K562 (cell line): ENCODE results near the gene SNRNP70. TPM values are rescaled to one million over a fixed set of nuclear protein-coding genes. Genes with fewer than 3 reads are reported as not detected.

Source experiments
- HDAC3 ChIP-seq: fragments of 450-650 bp; IDR thresholded peaks from 2 replicates; pipeline ENCODE4 v1.6.1; 2018; ENCODE audit warnings: borderline replicate concordance, mild to moderate bottlenecking, moderate library complexity; ENCODE audit not compliant: partially characterized antibody
- L3MBTL2 ChIP-seq: fragments of 450-650 bp; IDR thresholded peaks from 2 replicates; pipeline ENCODE4 v1.6.1; 2016; ENCODE audit warnings: mild to moderate bottlenecking, moderate library complexity
- MAX ChIP-seq: sonication (generic); formaldehyde crosslinking; IDR thresholded peaks from 2 replicates; pipeline ENCODE4 v1.9.0; 2022; ENCODE audit warnings: mild to moderate bottlenecking, missing genetic modification reagents
- MXI1 ChIP-seq: IDR thresholded peaks from 2 replicates; pipeline ENCODE4 v1.6.1; 2011; ENCODE audit warnings: low read depth, mild to moderate bottlenecking, improper control_type of control experiment, low read length
- PHF21A ChIP-seq: fragments of 450-650 bp; IDR thresholded peaks from 2 replicates; pipeline ENCODE4 v1.6.1; 2017; ENCODE audit warnings: low read depth, borderline replicate concordance
- TGIF2 ChIP-seq: sonication (generic); formaldehyde crosslinking; IDR thresholded peaks from 2 replicates; pipeline ENCODE4 v1.8.1; 2022; ENCODE audit warnings: mild to moderate bottlenecking, missing genetic modification reagents, moderate library complexity
- TSC22D4 ChIP-seq: fragments of 450-650 bp; IDR thresholded peaks from 2 replicates; pipeline ENCODE4 v1.6.1; 2016; ENCODE audit warnings: missing genetic modification characterization, missing biosample characterization, control low read depth
- TSHZ1 ChIP-seq: fragments of 250-450 bp; sonication (Bioruptor Pico); IDR thresholded peaks from 2 replicates; pipeline ENCODE4 v1.4.0; 2020; ENCODE audit warnings: mild to moderate bottlenecking, moderate library complexity
- ZBTB8A ChIP-seq: fragments of 450-650 bp; IDR thresholded peaks from 2 replicates; pipeline ENCODE4 v1.6.1; 2018; ENCODE audit warnings: mild to moderate bottlenecking, moderate library complexity; ENCODE audit not compliant: partially characterized antibody
- ZKSCAN1 ChIP-seq: fragments of 150-350 bp; IDR thresholded peaks from 2 replicates; pipeline ENCODE4 v1.6.1; 2016; ENCODE audit warnings: low read depth, low read length
- polyA plus RNA-seq, 8 experiments: library from polyadenylated mRNA; depleted of rRNA in 4 of 8; stranded (reverse) in 5 of 8; unstranded in 3 of 8; fragments of >200 nt; fragmentation: Nextera tagmentation in 2 of 8; fragmentation: Illumina TruSeq in 1 of 8; extraction: Ambion mirVana in 2 of 8; extraction: Trizol in 1 of 8; gene quantifications; 2 replicates each; pipeline versions ENCODE4 v1.2.1 to v1.2.3, GENCODE V29; 2011 to 2014; ENCODE audit warnings: inconsistent platforms in 1 of 8, missing spikeins in 1 of 8
- total RNA-seq, 7 experiments: library from RNA; depleted of rRNA in 6 of 7; stranded (reverse); fragments of >200 nt in 6 of 7; fragmentation: Illumina TruSeq in 2 of 7; extraction: Trizol in 2 of 7; gene quantifications; 2 replicates each; pipeline versions ENCODE4 v1.2.1 to v1.2.3, GENCODE V29; 2011 to 2021; ENCODE audit warnings: low replicate concordance in 1 of 7
- TF ChIP-seq, protein P1 (sequence below), 2 experiments: fragments of 450-650 bp in 1 of 2; IDR thresholded peaks; 2 replicates each; pipeline ENCODE4 v1.6.1; 2011 to 2017; ENCODE audit warnings: low read depth in 2 of 2, antibody characterized with exemption in 1 of 2, borderline replicate concordance in 1 of 2, low read length in 1 of 2, mild to moderate bottlenecking in 1 of 2, mixed read lengths in 1 of 2; ENCODE audit not compliant: control insufficient read depth in 1 of 2
- TF ChIP-seq, protein P2 (sequence below): IDR thresholded peaks from 2 replicates; pipeline ENCODE4 v1.6.1; 2016; ENCODE audit warnings: missing genetic modification characterization, missing compliant biosample characterization
- TF ChIP-seq, protein P3 (sequence below): IDR thresholded peaks from 2 replicates; pipeline ENCODE4 v1.6.1; 2014; ENCODE audit warnings: antibody characterized with exemption
- TF ChIP-seq, protein P4 (sequence below): sonication (generic); formaldehyde crosslinking; IDR thresholded peaks from 2 replicates; pipeline ENCODE4 v1.8.1; 2023; ENCODE audit warnings: mild to moderate bottlenecking, missing genetic modification reagents

Gene SNRNP70
- total and polyA plus RNA-seq, 9 of the 15 experiments (the other 6 are each of a cell fraction or from before 2014, with no cell fraction given): 2.8 to 496 (median 136) TPM

DNA sequence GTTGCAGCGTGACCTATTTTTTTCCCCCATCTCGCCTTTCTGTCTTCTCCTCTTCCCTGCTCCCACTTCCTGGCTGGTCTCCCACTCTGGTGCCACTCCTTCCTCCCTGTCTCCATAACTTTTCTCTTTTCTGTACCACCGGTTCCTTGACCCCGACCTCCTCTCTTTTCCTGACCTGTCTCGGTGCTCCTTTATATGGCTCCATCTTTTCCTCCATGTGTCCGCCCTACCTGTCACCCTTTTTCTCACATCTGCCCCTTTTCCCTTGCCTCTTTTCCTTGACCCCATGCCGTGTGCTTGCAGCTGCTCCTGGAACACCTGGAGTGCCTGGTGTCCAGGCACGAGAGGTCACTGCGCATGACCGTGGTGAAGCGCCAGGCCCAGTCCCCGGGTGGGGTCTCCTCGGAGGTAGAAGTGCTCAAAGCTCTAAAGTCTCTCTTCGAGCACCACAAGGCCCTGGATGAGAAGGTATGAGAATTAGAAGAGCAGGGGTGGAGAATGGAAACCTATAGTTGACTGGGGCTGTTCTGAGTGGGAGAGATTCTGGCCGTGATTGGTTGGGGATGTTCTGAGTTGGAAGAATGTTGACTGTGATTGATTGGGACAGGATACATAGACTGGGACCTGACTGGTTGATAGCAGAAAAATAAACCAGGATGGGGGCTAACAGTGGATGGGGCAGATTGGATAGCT lies 43.4 kb downstream of the SNRNP70 start (continued):
- TF ChIP-seq TSHZ1 (CRISPR knock-in tag) (no peak), ZKSCAN1 (no peak), PHF21A (peak; percentile 79; the same call in 1 of the 2 replicates), ZBTB8A (no peak), TGIF2 (CRISPR knock-in tag) (no peak), L3MBTL2 (no peak), TSC22D4 (tag) (no peak), MAX (CRISPR knock-in tag) (peak; percentile 18; the same call in 1 of the 2 replicates), MXI1 (no peak), HDAC3 (no peak)
- TF ChIP-seq, protein P1, sequence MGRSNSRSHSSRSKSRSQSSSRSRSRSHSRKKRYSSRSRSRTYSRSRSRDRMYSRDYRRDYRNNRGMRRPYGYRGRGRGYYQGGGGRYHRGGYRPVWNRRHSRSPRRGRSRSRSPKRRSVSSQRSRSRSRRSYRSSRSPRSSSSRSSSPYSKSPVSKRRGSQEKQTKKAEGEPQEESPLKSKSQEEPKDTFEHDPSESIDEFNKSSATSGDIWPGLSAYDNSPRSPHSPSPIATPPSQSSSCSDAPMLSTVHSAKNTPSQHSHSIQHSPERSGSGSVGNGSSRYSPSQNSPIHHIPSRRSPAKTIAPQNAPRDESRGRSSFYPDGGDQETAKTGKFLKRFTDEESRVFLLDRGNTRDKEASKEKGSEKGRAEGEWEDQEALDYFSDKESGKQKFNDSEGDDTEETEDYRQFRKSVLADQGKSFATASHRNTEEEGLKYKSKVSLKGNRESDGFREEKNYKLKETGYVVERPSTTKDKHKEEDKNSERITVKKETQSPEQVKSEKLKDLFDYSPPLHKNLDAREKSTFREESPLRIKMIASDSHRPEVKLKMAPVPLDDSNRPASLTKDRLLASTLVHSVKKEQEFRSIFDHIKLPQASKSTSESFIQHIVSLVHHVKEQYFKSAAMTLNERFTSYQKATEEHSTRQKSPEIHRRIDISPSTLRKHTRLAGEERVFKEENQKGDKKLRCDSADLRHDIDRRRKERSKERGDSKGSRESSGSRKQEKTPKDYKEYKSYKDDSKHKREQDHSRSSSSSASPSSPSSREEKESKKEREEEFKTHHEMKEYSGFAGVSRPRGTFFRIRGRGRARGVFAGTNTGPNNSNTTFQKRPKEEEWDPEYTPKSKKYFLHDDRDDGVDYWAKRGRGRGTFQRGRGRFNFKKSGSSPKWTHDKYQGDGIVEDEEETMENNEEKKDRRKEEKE (IDR thresholded peaks at IDR 0.05; ENCODE audit: borderline replicate concordance in 1 of 2, control insufficient read depth in 1 of 2, low read depth in 2 of 2, low read length in 1 of 2): 0 out of 4 replicates have a peak, but pooled peaks of 1 of the 2 experiments have one; percentile 57
- TF ChIP-seq, protein P2, sequence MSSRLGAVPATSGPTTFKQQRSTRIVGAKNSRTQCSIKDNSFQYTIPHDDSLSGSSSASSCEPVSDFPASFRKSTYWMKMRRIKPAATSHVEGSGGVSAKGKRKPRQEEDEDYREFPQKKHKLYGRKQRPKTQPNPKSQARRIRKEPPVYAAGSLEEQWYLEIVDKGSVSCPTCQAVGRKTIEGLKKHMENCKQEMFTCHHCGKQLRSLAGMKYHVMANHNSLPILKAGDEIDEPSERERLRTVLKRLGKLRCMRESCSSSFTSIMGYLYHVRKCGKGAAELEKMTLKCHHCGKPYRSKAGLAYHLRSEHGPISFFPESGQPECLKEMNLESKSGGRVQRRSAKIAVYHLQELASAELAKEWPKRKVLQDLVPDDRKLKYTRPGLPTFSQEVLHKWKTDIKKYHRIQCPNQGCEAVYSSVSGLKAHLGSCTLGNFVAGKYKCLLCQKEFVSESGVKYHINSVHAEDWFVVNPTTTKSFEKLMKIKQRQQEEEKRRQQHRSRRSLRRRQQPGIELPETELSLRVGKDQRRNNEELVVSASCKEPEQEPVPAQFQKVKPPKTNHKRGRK: peak; percentile 87
- TF ChIP-seq, protein P3, sequence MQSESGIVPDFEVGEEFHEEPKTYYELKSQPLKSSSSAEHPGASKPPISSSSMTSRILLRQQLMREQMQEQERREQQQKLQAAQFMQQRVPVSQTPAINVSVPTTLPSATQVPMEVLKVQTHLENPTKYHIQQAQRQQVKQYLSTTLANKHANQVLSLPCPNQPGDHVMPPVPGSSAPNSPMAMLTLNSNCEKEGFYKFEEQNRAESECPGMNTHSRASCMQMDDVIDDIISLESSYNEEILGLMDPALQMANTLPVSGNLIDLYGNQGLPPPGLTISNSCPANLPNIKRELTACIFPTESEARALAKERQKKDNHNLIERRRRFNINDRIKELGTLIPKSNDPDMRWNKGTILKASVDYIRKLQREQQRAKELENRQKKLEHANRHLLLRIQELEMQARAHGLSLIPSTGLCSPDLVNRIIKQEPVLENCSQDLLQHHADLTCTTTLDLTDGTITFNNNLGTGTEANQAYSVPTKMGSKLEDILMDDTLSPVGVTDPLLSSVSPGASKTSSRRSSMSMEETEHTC: no peak
- TF ChIP-seq, protein P4, sequence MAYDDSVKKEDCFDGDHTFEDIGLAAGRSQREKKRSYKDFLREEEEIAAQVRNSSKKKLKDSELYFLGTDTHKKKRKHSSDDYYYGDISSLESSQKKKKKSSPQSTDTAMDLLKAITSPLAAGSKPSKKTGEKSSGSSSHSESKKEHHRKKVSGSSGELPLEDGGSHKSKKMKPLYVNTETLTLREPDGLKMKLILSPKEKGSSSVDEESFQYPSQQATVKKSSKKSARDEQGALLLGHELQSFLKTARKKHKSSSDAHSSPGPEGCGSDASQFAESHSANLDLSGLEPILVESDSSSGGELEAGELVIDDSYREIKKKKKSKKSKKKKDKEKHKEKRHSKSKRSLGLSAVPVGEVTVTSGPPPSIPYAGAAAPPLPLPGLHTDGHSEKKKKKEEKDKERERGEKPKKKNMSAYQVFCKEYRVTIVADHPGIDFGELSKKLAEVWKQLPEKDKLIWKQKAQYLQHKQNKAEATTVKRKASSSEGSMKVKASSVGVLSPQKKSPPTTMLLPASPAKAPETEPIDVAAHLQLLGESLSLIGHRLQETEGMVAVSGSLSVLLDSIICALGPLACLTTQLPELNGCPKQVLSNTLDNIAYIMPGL (CRISPR knock-in tag): no peak
